SK-N-SH (cell line): Measurements from ENCODE around the gene XIRP1.

Experiments
- CHD2 ChIP-seq: fragments of 150-350 bp; IDR thresholded peaks from 2 replicates; pipeline ENCODE4 v1.6.1; 2018; ENCODE audit warnings: low read length; ENCODE audit not compliant: partially characterized antibody
- FOSL2 ChIP-seq: IDR thresholded peaks from 2 replicates; pipeline ENCODE4 v1.4.0; 2012; ENCODE audit warnings: low read depth, mild to moderate bottlenecking, moderate library complexity, borderline replicate concordance
- SIN3A ChIP-seq: IDR thresholded peaks from 2 replicates; pipeline ENCODE4 v1.6.1; 2012; ENCODE audit warnings: low read depth, mild to moderate bottlenecking, low read length, moderate library complexity, borderline replicate concordance
- TF ChIP-seq, protein P1 (sequence below): IDR thresholded peaks from 2 replicates; pipeline ENCODE4 v1.4.0; 2012; ENCODE audit warnings: low read depth, borderline replicate concordance
- TF ChIP-seq, protein P2 (sequence below): IDR thresholded peaks from 2 replicates; pipeline ENCODE4; 2012
- TF ChIP-seq, protein P3 (sequence below): IDR thresholded peaks from 2 replicates; pipeline ENCODE4 v1.6.1; 2012; ENCODE audit warnings: mild to moderate bottlenecking, low read depth, low read length, moderate library complexity

DNA sequence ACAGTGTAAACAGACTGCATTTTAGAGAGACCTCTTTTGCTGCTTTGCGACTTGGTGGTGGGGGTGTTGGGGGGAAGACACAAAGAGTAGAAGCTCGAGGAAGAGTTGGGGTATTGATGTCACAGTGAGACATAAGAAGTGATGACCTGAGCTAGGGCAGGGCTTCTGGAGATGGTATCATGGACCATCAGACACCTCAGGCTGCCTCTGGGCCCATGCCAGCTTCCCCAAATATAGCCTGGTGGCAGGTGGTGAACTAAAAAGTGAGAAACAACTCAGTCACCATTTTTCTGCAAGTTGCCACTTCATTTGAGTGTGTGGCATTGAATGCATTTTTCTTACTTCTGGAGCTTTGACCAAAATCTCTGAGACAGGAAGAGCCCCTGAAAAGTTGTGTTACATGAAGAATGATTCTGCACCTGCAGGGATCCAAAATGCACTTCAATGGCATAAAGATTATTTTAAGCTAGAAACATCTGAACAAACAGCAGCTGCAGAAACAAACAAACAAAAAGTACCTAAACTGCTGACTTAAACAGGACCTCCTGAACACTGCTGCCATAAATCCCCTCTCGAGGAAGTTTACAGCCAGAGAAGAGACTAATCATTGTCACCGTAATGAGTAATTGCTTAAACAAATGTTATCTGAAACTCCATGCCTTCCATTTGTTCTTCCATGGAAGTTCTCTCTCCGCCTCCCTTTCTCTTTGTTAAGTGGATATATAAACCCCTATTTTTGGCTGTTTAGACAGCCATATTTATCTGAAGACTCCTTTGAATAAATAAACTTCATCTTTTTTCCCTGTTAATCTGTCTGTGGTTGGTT is 15.2 kb upstream of the XIRP1 start:
- no peak for TF ChIP-seq CHD2
- no peak for TF ChIP-seq SIN3A
- no peak for TF ChIP-seq FOSL2
- TF ChIP-seq, protein P1, sequence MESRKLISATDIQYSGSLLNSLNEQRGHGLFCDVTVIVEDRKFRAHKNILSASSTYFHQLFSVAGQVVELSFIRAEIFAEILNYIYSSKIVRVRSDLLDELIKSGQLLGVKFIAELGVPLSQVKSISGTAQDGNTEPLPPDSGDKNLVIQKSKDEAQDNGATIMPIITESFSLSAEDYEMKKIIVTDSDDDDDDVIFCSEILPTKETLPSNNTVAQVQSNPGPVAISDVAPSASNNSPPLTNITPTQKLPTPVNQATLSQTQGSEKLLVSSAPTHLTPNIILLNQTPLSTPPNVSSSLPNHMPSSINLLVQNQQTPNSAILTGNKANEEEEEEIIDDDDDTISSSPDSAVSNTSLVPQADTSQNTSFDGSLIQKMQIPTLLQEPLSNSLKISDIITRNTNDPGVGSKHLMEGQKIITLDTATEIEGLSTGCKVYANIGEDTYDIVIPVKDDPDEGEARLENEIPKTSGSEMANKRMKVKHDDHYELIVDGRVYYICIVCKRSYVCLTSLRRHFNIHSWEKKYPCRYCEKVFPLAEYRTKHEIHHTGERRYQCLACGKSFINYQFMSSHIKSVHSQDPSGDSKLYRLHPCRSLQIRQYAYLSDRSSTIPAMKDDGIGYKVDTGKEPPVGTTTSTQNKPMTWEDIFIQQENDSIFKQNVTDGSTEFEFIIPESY, result no peak
- TF ChIP-seq, protein P2, sequence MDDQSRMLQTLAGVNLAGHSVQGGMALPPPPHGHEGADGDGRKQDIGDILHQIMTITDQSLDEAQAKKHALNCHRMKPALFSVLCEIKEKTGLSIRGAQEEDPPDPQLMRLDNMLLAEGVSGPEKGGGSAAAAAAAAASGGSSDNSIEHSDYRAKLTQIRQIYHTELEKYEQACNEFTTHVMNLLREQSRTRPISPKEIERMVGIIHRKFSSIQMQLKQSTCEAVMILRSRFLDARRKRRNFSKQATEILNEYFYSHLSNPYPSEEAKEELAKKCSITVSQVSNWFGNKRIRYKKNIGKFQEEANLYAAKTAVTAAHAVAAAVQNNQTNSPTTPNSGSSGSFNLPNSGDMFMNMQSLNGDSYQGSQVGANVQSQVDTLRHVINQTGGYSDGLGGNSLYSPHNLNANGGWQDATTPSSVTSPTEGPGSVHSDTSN, result no peak
- TF ChIP-seq, protein P3, sequence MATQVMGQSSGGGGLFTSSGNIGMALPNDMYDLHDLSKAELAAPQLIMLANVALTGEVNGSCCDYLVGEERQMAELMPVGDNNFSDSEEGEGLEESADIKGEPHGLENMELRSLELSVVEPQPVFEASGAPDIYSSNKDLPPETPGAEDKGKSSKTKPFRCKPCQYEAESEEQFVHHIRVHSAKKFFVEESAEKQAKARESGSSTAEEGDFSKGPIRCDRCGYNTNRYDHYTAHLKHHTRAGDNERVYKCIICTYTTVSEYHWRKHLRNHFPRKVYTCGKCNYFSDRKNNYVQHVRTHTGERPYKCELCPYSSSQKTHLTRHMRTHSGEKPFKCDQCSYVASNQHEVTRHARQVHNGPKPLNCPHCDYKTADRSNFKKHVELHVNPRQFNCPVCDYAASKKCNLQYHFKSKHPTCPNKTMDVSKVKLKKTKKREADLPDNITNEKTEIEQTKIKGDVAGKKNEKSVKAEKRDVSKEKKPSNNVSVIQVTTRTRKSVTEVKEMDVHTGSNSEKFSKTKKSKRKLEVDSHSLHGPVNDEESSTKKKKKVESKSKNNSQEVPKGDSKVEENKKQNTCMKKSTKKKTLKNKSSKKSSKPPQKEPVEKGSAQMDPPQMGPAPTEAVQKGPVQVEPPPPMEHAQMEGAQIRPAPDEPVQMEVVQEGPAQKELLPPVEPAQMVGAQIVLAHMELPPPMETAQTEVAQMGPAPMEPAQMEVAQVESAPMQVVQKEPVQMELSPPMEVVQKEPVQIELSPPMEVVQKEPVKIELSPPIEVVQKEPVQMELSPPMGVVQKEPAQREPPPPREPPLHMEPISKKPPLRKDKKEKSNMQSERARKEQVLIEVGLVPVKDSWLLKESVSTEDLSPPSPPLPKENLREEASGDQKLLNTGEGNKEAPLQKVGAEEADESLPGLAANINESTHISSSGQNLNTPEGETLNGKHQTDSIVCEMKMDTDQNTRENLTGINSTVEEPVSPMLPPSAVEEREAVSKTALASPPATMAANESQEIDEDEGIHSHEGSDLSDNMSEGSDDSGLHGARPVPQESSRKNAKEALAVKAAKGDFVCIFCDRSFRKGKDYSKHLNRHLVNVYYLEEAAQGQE, result no peak
